HepG2 (cell line): ENCODE results near the gene SALL4. TPM values are rescaled to one million over a fixed set of nuclear protein-coding genes. Genes with fewer than 3 reads are reported as not detected.

ENCODE experiments used
- ATF7 ChIP-seq, 2 experiments: fragments of 450-650 bp in 1 of 2; sonication (generic) in 1 of 2; formaldehyde crosslinking in 1 of 2; IDR thresholded peaks; 2 replicates each; pipeline versions ENCODE4 v1.4.0 to v1.6.1; 2016 to 2020; ENCODE audit warnings: antibody characterized with exemption in 1 of 2, mild to moderate bottlenecking in 1 of 2, missing genetic modification reagents in 1 of 2
- CENPBD1 ChIP-seq: sonication (generic); formaldehyde crosslinking; IDR thresholded peaks from 2 replicates; pipeline ENCODE4 v1.8.0; 2022; ENCODE audit warnings: missing genetic modification reagents, low read depth, mild to moderate bottlenecking, borderline replicate concordance
- ELF3 ChIP-seq: IDR thresholded peaks from 2 replicates; pipeline ENCODE4 v1.6.1; 2016; ENCODE audit warnings: missing genetic modification reagents, missing compliant biosample characterization
- GLMP ChIP-seq: sonication (generic); formaldehyde crosslinking; IDR thresholded peaks from 2 replicates; pipeline ENCODE4 v1.9.0; 2021; ENCODE audit warnings: missing genetic modification reagents, mild to moderate bottlenecking, borderline replicate concordance
- HDAC2 ChIP-seq: sonication (generic); formaldehyde crosslinking; IDR thresholded peaks from 2 replicates; pipeline ENCODE4 v1.4.0; 2020; ENCODE audit warnings: missing genetic modification reagents
- IRX3 ChIP-seq: sonication (generic); formaldehyde crosslinking; IDR thresholded peaks from 2 replicates; pipeline ENCODE4 v1.8.1; 2023; ENCODE audit warnings: mild to moderate bottlenecking, low read depth, missing genetic modification reagents, borderline replicate concordance
- JUNB ChIP-seq: sonication (generic); formaldehyde crosslinking; IDR thresholded peaks from 2 replicates; pipeline ENCODE4 v1.8.0; 2022; ENCODE audit warnings: missing genetic modification reagents, mild to moderate bottlenecking, borderline replicate concordance
- MIER2 ChIP-seq: IDR thresholded peaks from 2 replicates; pipeline ENCODE4 v1.6.1; 2016; ENCODE audit warnings: missing biosample characterization, missing genetic modification reagents
- NAIF1 ChIP-seq: sonication (generic); formaldehyde crosslinking; IDR thresholded peaks from 2 replicates; pipeline ENCODE4 v1.5.0; 2020; ENCODE audit warnings: mild to moderate bottlenecking, missing genetic modification reagents, borderline replicate concordance
- SNAPC2 ChIP-seq: sonication (generic); formaldehyde crosslinking; IDR thresholded peaks from 2 replicates; pipeline ENCODE4 v1.8.1; 2022; ENCODE audit warnings: mild to moderate bottlenecking, missing genetic modification reagents
- ZFP62 ChIP-seq: sonication (generic); formaldehyde crosslinking; IDR thresholded peaks from 2 replicates; pipeline ENCODE4 v1.4.0; 2020; ENCODE audit warnings: missing genetic modification reagents
- ZNF337 ChIP-seq: sonication (generic); formaldehyde crosslinking; IDR thresholded peaks from 2 replicates; pipeline ENCODE4 v1.5.1; 2020; ENCODE audit warnings: missing genetic modification reagents, low read depth, mild to moderate bottlenecking, borderline replicate concordance
- ZNF543 ChIP-seq: sonication (generic); formaldehyde crosslinking; IDR thresholded peaks from 2 replicates; pipeline ENCODE4 v1.4.0; 2020; ENCODE audit warnings: mild to moderate bottlenecking, missing genetic modification reagents
- ZNF550 ChIP-seq: sonication (generic); formaldehyde crosslinking; IDR thresholded peaks from 2 replicates; pipeline ENCODE4 v1.4.0; 2020; ENCODE audit warnings: mild to moderate bottlenecking, missing genetic modification reagents, borderline replicate concordance
- ZSCAN12 ChIP-seq: sonication (generic); formaldehyde crosslinking; IDR thresholded peaks from 2 replicates; pipeline ENCODE4 v1.9.0; 2021; ENCODE audit warnings: mild to moderate bottlenecking, missing genetic modification reagents
- ZSCAN20 ChIP-seq: sonication (generic); formaldehyde crosslinking; IDR thresholded peaks from 2 replicates; pipeline ENCODE4 v1.4.0; 2020; ENCODE audit warnings: missing genetic modification reagents, mild to moderate bottlenecking, borderline replicate concordance
- polyA plus RNA-seq, 8 experiments: library from polyadenylated mRNA; depleted of rRNA in 3 of 8; stranded (reverse) in 7 of 8; unstranded in 1 of 8; fragments of >200 nt; fragmentation: Illumina TruSeq in 4 of 8; extraction: Trizol in 4 of 8; gene quantifications; 2 replicates each; pipeline versions ENCODE4 v1.2.1 to v1.2.3, GENCODE V29; 2011 to 2016; ENCODE audit warnings: low read depth in 4 of 8, missing spikeins in 1 of 8, mixed read lengths in 1 of 8; ENCODE audit not compliant: insufficient read depth in 1 of 8
- total RNA-seq, 5 experiments: library from RNA; depleted of rRNA; stranded (reverse); fragments of >200 nt; fragmentation: Illumina TruSeq; extraction: Trizol; gene quantifications; 2 replicates each; pipeline ENCODE4 v1.2.3, GENCODE V29; 2016; ENCODE audit warnings: low read depth in 1 of 5
- TF ChIP-seq, protein P1 (sequence below): sonication (generic); formaldehyde crosslinking; IDR thresholded peaks from 2 replicates; pipeline ENCODE4 v1.9.0; 2021; ENCODE audit warnings: mild to moderate bottlenecking, missing genetic modification reagents
- TF ChIP-seq, protein P2 (sequence below): sonication (generic); formaldehyde crosslinking; IDR thresholded peaks from 2 replicates; pipeline ENCODE4 v1.8.1; 2023; ENCODE audit warnings: mild to moderate bottlenecking, missing genetic modification reagents, borderline replicate concordance

Gene SALL4
- total and polyA plus RNA-seq, 2 of the 13 experiments (the other 11 are each of a cell fraction or from before 2014, with no cell fraction given): 0.33 to 1.8 TPM

- TF ChIP-seq CENPBD1 (CRISPR knock-in tag) (no peak), SNAPC2 (CRISPR knock-in tag) (no peak), MIER2 (CRISPR knock-in tag) (no peak), ELF3 (CRISPR knock-in tag) (no peak), NAIF1 (no peak), GLMP (CRISPR knock-in tag) (no peak), ZNF550 (CRISPR knock-in tag) (peak; percentile 75; the same call in 1 of the 2 replicates), ZFP62 (CRISPR knock-in tag) (no peak), ZSCAN12 (CRISPR knock-in tag) (no peak), ZNF543 (CRISPR knock-in tag) (no peak), ZNF337 (CRISPR knock-in tag) (no peak), JUNB (peak; percentile 78), IRX3 (CRISPR knock-in tag) (no peak), HDAC2 (peak; percentile 36; the same call in 1 of the 2 replicates), ZSCAN20 (CRISPR knock-in tag) (no peak), ATF7 (IDR thresholded peaks at IDR 0.05) (no peak), ATF7 (CRISPR knock-in tag; IDR thresholded peaks at IDR 0.05) (no peak)
- TF ChIP-seq, protein P1, sequence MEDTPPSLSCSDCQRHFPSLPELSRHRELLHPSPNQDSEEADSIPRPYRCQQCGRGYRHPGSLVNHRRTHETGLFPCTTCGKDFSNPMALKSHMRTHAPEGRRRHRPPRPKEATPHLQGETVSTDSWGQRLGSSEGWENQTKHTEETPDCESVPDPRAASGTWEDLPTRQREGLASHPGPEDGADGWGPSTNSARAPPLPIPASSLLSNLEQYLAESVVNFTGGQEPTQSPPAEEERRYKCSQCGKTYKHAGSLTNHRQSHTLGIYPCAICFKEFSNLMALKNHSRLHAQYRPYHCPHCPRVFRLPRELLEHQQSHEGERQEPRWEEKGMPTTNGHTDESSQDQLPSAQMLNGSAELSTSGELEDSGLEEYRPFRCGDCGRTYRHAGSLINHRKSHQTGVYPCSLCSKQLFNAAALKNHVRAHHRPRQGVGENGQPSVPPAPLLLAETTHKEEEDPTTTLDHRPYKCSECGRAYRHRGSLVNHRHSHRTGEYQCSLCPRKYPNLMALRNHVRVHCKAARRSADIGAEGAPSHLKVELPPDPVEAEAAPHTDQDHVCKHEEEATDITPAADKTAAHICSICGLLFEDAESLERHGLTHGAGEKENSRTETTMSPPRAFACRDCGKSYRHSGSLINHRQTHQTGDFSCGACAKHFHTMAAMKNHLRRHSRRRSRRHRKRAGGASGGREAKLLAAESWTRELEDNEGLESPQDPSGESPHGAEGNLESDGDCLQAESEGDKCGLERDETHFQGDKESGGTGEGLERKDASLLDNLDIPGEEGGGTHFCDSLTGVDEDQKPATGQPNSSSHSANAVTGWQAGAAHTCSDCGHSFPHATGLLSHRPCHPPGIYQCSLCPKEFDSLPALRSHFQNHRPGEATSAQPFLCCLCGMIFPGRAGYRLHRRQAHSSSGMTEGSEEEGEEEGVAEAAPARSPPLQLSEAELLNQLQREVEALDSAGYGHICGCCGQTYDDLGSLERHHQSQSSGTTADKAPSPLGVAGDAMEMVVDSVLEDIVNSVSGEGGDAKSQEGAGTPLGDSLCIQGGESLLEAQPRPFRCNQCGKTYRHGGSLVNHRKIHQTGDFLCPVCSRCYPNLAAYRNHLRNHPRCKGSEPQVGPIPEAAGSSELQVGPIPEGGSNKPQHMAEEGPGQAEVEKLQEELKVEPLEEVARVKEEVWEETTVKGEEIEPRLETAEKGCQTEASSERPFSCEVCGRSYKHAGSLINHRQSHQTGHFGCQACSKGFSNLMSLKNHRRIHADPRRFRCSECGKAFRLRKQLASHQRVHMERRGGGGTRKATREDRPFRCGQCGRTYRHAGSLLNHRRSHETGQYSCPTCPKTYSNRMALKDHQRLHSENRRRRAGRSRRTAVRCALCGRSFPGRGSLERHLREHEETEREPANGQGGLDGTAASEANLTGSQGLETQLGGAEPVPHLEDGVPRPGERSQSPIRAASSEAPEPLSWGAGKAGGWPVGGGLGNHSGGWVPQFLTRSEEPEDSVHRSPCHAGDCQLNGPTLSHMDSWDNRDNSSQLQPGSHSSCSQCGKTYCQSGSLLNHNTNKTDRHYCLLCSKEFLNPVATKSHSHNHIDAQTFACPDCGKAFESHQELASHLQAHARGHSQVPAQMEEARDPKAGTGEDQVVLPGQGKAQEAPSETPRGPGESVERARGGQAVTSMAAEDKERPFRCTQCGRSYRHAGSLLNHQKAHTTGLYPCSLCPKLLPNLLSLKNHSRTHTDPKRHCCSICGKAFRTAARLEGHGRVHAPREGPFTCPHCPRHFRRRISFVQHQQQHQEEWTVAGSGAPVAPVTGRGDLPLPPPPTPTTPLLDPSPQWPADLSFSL: peak; percentile 75; the same call in 1 of the 2 replicates
- TF ChIP-seq, protein P2, sequence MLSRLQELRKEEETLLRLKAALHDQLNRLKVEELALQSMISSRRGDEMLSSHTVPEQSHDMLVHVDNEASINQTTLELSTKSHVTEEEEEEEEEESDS (CRISPR knock-in tag): no peak
These were observed 33.4 kb downstream of the SALL4 start (continued) for GRCh38 chr20:51768759-51769517.
